Measurements from ENCODE around the gene COL23A1. TPM values are rescaled to one million over a fixed set of nuclear protein-coding genes. Genes with fewer than 3 reads are reported as not detected.

COL23A1 gene
- total and polyA plus RNA-seq, 2 donors (not counting 1 experiment from before 2014, with no cell fraction given): not detected

- Histone ChIP-seq H3K79me2 (ENCODE audit: control insufficient read depth, insufficient read depth, low read length) (peaks cover 62% of the 10 kb centered on the region), H4K20me1 (ENCODE audit: control insufficient read depth, extremely low read depth, insufficient read depth, low read length) (no peaks in the 10 kb centered on the region), H3K27me3 (ENCODE audit: control insufficient read depth, insufficient read depth, low read length) (no peaks in the 10 kb centered on the region), H2AFZ (ENCODE audit: low read length) (no peak overlapping the region), H3K4me1 (ENCODE audit: control insufficient read depth, extremely low read depth, insufficient read depth, low read length) (no peaks in the 10 kb centered on the region), H3K36me3 (ENCODE audit: control insufficient read depth, insufficient read depth, low read length) (peaks cover 3% of the 10 kb centered on the region), H3K27ac (ENCODE audit: insufficient read depth, low read length) (peak overlapping the region; percentile 80), H3K4me2 (ENCODE audit: extremely low read depth, insufficient read depth, low read length) (peak overlapping the region; percentile 90), H3K9ac (ENCODE audit: insufficient read depth, low read length) (no peak overlapping the region), H3K4me3 (replicated peaks in 1 of 4; ENCODE audit: control extremely low read depth in 1 of 4, insufficient read depth in 1 of 4, low read depth in 3 of 4, low read length in 4 of 4) (peak overlapping the region; percentile 64 to 94 (median 82)), H3K9me3 (ENCODE audit: control insufficient read depth, insufficient read depth, low read depth, low read length) (no peaks in the 10 kb centered on the region)
- TF ChIP-seq CTCF (conservative IDR thresholded peaks at IDR 0.05 in 1 of 2, IDR thresholded peaks at IDR 0.05 in 1 of 2; ENCODE audit: low read depth in 1 of 2, low read length in 2 of 2) (no peak), EZH2 (IDR thresholded peaks at IDR 0.05; ENCODE audit: low read length, missing control alignments) (no peak)
- peak; percentile 17 to 33 for DNase-seq (ENCODE audit: low read depth in 2 of 2)
These were observed 34.7 kb upstream of the COL23A1 start for GRCh38 chr5:178624631-178625546.

GRCh38 chr5:178622679-178623247, 32.6 kb upstream of the COL23A1 start:
- Histone ChIP-seq H3K9ac (ENCODE audit: insufficient read depth, low read length) (no peak overlapping the region), H3K9me3 (ENCODE audit: control insufficient read depth, insufficient read depth, low read depth, low read length) (no peaks in the 10 kb centered on the region), H3K4me1 (ENCODE audit: control insufficient read depth, extremely low read depth, insufficient read depth, low read length) (no peaks in the 10 kb centered on the region), H3K27me3 (ENCODE audit: control insufficient read depth, insufficient read depth, low read length) (no peaks in the 10 kb centered on the region), H3K27ac (ENCODE audit: insufficient read depth, low read length) (no peak overlapping the region), H2AFZ (ENCODE audit: low read length) (no peak overlapping the region), H3K36me3 (ENCODE audit: control insufficient read depth, insufficient read depth, low read length) (peaks cover 5% of the 10 kb centered on the region), H4K20me1 (ENCODE audit: control insufficient read depth, extremely low read depth, insufficient read depth, low read length) (no peaks in the 10 kb centered on the region), H3K79me2 (ENCODE audit: control insufficient read depth, insufficient read depth, low read length) (peaks cover 65% of the 10 kb centered on the region), H3K4me3 (replicated peaks in 1 of 4; ENCODE audit: control extremely low read depth in 1 of 4, insufficient read depth in 1 of 4, low read depth in 3 of 4, low read length in 4 of 4) (no peak overlapping the region), H3K4me2 (ENCODE audit: extremely low read depth, insufficient read depth, low read length) (no peak overlapping the region)
- TF ChIP-seq EZH2 (IDR thresholded peaks at IDR 0.05; ENCODE audit: low read length, missing control alignments) (no peak), CTCF (conservative IDR thresholded peaks at IDR 0.05 in 1 of 2, IDR thresholded peaks at IDR 0.05 in 1 of 2; ENCODE audit: low read depth in 1 of 2, low read length in 2 of 2) (no peak)
- DNase-seq (ENCODE audit: low read depth in 2 of 2): no peak

- peaks cover 41% of the 10 kb centered on the region for H3K79me2 ChIP-seq (ENCODE audit: control insufficient read depth, insufficient read depth, low read length)
- no peak overlapping the region for H3K4me2 ChIP-seq (ENCODE audit: extremely low read depth, insufficient read depth, low read length)
- H4K20me1 ChIP-seq (ENCODE audit: control insufficient read depth, extremely low read depth, insufficient read depth, low read length): no peaks in the 10 kb centered on the region
- TF ChIP-seq EZH2 (IDR thresholded peaks at IDR 0.05; ENCODE audit: low read length, missing control alignments): no peak
- no peak for TF ChIP-seq CTCF (conservative IDR thresholded peaks at IDR 0.05 in 1 of 2, IDR thresholded peaks at IDR 0.05 in 1 of 2; ENCODE audit: low read depth in 1 of 2, low read length in 2 of 2)
- H3K4me1 ChIP-seq (ENCODE audit: control insufficient read depth, extremely low read depth, insufficient read depth, low read length): no peaks in the 10 kb centered on the region
- peaks cover 8% of the 10 kb centered on the region for H3K36me3 ChIP-seq (ENCODE audit: control insufficient read depth, insufficient read depth, low read length)
- no peak overlapping the region for H2AFZ ChIP-seq (ENCODE audit: low read length)
- no peak overlapping the region for H3K4me3 ChIP-seq (replicated peaks in 1 of 4; ENCODE audit: control extremely low read depth in 1 of 4, insufficient read depth in 1 of 4, low read depth in 3 of 4, low read length in 4 of 4)
- no peaks in the 10 kb centered on the region for H3K27me3 ChIP-seq (ENCODE audit: control insufficient read depth, insufficient read depth, low read length)
- DNase-seq (ENCODE audit: low read depth in 2 of 2): no peak
- no peaks in the 10 kb centered on the region for H3K9me3 ChIP-seq (ENCODE audit: control insufficient read depth, insufficient read depth, low read depth, low read length)
- H3K27ac ChIP-seq (ENCODE audit: insufficient read depth, low read length): no peak overlapping the region
- no peak overlapping the region for H3K9ac ChIP-seq (ENCODE audit: insufficient read depth, low read length)
These were observed 29.2 kb upstream of the COL23A1 start for GRCh38 chr5:178619390-178619789.

Measured in fibroblast of lung (primary cell).